CD14-positive monocyte (primary cell): ENCODE data around the gene CMYA5. TPM values are rescaled to one million over a fixed set of nuclear protein-coding genes. Genes with fewer than 3 reads are reported as not detected.

Source experiments
- DNase-seq, 3 donors: peaks; one replicate each; pipeline ENCODE4 v3.0.0-alpha.2; 2011 to 2022
- H2AFZ ChIP-seq: 2 replicates; pipeline ENCODE4 v1.6.0; 2012; ENCODE audit warnings: mild to moderate bottlenecking, low read depth, low read length, inconsistent platforms; ENCODE audit not compliant: insufficient read depth, poor library complexity, severe bottlenecking
- H3K27ac ChIP-seq, 2 donors: 1 replicate in 1 of 2; 2 replicates in 1 of 2; pipeline ENCODE4 v1.5.1; 2012 to 2013; ENCODE audit warnings: low read length in 2 of 2, control low read depth in 1 of 2, inconsistent platforms in 1 of 2, low read depth in 1 of 2, mild to moderate bottlenecking in 1 of 2
- H3K27me3 ChIP-seq, 2 donors: one replicate each; pipeline versions ENCODE4 v1.6.0 to v1.6.1; 2011 to 2013; ENCODE audit warnings: low read length in 2 of 2; ENCODE audit not compliant: control insufficient read depth in 2 of 2, insufficient read depth in 2 of 2
- H3K36me3 ChIP-seq, 2 donors: replicated peaks in 1 of 2; 1 replicate in 1 of 2; 2 replicates in 1 of 2; pipeline versions ENCODE4 v1.5.1 to v1.6.1; 2012 to 2013; ENCODE audit warnings: low read length in 2 of 2, control low read depth in 1 of 2, inconsistent platforms in 1 of 2, mild to moderate bottlenecking in 1 of 2; ENCODE audit not compliant: insufficient read depth in 2 of 2, control insufficient read depth in 1 of 2
- H3K4me1 ChIP-seq, 2 donors: 1 replicate in 1 of 2; 2 replicates in 1 of 2; pipeline versions ENCODE4 v1.5.1 to v1.6.1; 2012 to 2013; ENCODE audit warnings: low read length in 2 of 2, control low read depth in 1 of 2, inconsistent platforms in 1 of 2, mild to moderate bottlenecking in 1 of 2, moderate library complexity in 1 of 2; ENCODE audit not compliant: insufficient read depth in 2 of 2, control insufficient read depth in 1 of 2
- H3K4me2 ChIP-seq: replicated peaks from 2 replicates; pipeline ENCODE3; 2012; ENCODE audit warnings: low read length, moderate library complexity, mild to moderate bottlenecking; ENCODE audit not compliant: poor library complexity, severe bottlenecking; ENCODE audit errors: extremely low read depth
- H3K4me3 ChIP-seq, 3 experiments: fragments of 200-600 bp in 1 of 3; sonication (generic) in 1 of 3; replicated peaks in 1 of 3; 1 replicate in 2 of 3; 2 replicates in 1 of 3; pipeline ENCODE4 v1.5.1; 2011 to 2013; ENCODE audit warnings: low read length in 3 of 3, mild to moderate bottlenecking in 3 of 3, control low read depth in 2 of 3, low read depth in 2 of 3, inconsistent platforms in 1 of 3, moderate library complexity in 1 of 3
- H3K79me2 ChIP-seq: 2 replicates; pipeline ENCODE4 v1.6.0; 2012; ENCODE audit warnings: mild to moderate bottlenecking, control low read depth, inconsistent platforms, low read length, moderate library complexity; ENCODE audit not compliant: insufficient read depth
- H3K9ac ChIP-seq: 2 replicates; pipeline ENCODE4 v1.6.0; 2017; ENCODE audit warnings: low read length, mild to moderate bottlenecking; ENCODE audit not compliant: insufficient read depth, poor library complexity, severe bottlenecking
- H3K9me3 ChIP-seq, 2 donors: replicated peaks in 1 of 2; 1 replicate in 1 of 2; 2 replicates in 1 of 2; pipeline versions ENCODE4 v1.5.1 to v1.6.1; 2012 to 2013; ENCODE audit warnings: low read length in 2 of 2, control low read depth in 1 of 2; ENCODE audit not compliant: control insufficient read depth in 1 of 2, insufficient read depth in 1 of 2
- H4K20me1 ChIP-seq: 2 replicates; pipeline ENCODE4 v1.6.0; 2012; ENCODE audit warnings: mild to moderate bottlenecking, low read length, control low read depth, moderate library complexity; ENCODE audit not compliant: insufficient read depth
- H3K27ac Mint-ChIP-seq, 7 donors: one replicate each; pipeline ENCODE4 v1.8.0; 2020; ENCODE audit warnings: mild to moderate bottlenecking in 7 of 7, mixed read lengths in 7 of 7, moderate library complexity in 6 of 7, inconsistent platforms in 2 of 7
- H3K27me3 Mint-ChIP-seq, 3 donors: one replicate each; pipeline ENCODE4 v1.8.0; 2021 to 2022; ENCODE audit warnings: low read depth in 3 of 3, mild to moderate bottlenecking in 3 of 3, mixed read lengths in 3 of 3, moderate library complexity in 3 of 3, inconsistent platforms in 1 of 3
- H3K36me3 Mint-ChIP-seq, 2 donors: one replicate each; pipeline ENCODE4 v1.8.0; 2020; ENCODE audit warnings: mixed read lengths in 2 of 2, inconsistent platforms in 1 of 2, mild to moderate bottlenecking in 1 of 2
- H3K4me1 Mint-ChIP-seq: one replicate; pipeline ENCODE4 v1.8.0; 2020; ENCODE audit warnings: mild to moderate bottlenecking, mixed read lengths
- H3K4me3 Mint-ChIP-seq, 2 donors: one replicate each; pipeline ENCODE4 v1.8.0; 2020; ENCODE audit warnings: mild to moderate bottlenecking in 2 of 2, mixed read lengths in 2 of 2, moderate library complexity in 1 of 2
- H3K9me3 Mint-ChIP-seq, 7 donors: one replicate each; pipeline ENCODE4 v1.8.0; 2020 to 2022; ENCODE audit warnings: mixed read lengths in 7 of 7, mild to moderate bottlenecking in 6 of 7, moderate library complexity in 6 of 7, inconsistent platforms in 2 of 7
- WGBS: methylation state at CpG from one replicate; pipeline ENCODE4 v1.1.5; 2013; ENCODE audit warnings: missing lambda C conversion rate; ENCODE audit not compliant: insufficient coverage; 5-methylcytosine and 5-hydroxymethylcytosine counted together
- intact Hi-C, 2 donors: fragments of 100-400 bp; cut with micrococcal nuclease; formaldehyde crosslinking; loops; one replicate each; pipeline versions ENCODE4 v1.15.0 to v1.15.1; 2023
- polyA plus RNA-seq, 3 donors: library from polyadenylated mRNA; depleted of rRNA in 1 of 3; unstranded in 2 of 3; stranded (reverse) in 1 of 3; fragments of 300-500 nt in 2 of 3; fragments of >200 nt in 1 of 3; fragmentation: Illumina TruSeq in 2 of 3; gene quantifications; 1 replicate in 2 of 3; 2 replicates in 1 of 3; pipeline ENCODE4 v1.2.3, GENCODE V29; 2012 to 2021
- TF ChIP-seq, protein P1 (sequence below): fragments of 200-600 bp; IDR thresholded peaks from one replicate; pipeline ENCODE4 v1.8.0; 2022; ENCODE audit warnings: antibody characterized with exemption, mild to moderate bottlenecking

The CMYA5 gene
- polyA plus RNA-seq, 3 donors: 0.01 to 0.17 TPM; not detected in 1

DNA sequence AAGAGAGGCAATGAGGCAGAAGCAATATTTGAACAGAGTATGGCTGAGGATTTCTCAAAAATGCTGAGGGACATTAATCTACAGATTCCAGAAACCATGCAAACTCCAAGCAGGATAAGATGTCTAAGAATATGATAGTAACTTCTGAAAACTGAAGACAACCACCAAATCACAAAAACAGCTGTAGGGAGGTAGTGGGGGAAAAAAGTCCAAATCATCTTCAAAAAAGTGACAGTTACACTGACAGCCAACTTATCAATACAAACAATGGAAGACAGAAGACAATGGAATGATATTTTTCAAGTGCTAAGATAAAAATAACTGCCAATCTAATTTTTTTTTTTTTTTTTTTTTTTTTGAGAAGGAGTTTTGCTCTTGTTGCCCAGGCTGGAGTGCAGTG lies 30.5 kb downstream of the CMYA5 start:
- no peaks in the 10 kb centered on the region for H4K20me1 ChIP-seq
- no peaks in the 10 kb centered on the region for H3K27me3 ChIP-seq
- H3K79me2 ChIP-seq: no peaks in the 10 kb centered on the region
- intact Hi-C loops: no loop called here
- no peak overlapping the region for H3K4me3 ChIP-seq
- H3K36me3 ChIP-seq: no peaks in the 10 kb centered on the region
- no peak for DNase-seq
- no peaks in the 10 kb centered on the region for H3K4me1 ChIP-seq
- Mint-ChIP-seq H3K27me3 (peaks cover 0 to 2% (median 2%) of the 10 kb centered on the region in 3 donors), H3K9me3 (peaks cover 13 to 22% (median 20%) of the 10 kb centered on the region in 7 donors), H3K4me1 (no peaks in the 10 kb centered on the region), H3K4me3 (no peak overlapping the region), H3K36me3 (no peaks in the 10 kb centered on the region), H3K27ac (no peak overlapping the region)
- H3K9me3 ChIP-seq: peaks cover 10 to 26% of the 10 kb centered on the region in 2 donors
- TF ChIP-seq, protein P1, sequence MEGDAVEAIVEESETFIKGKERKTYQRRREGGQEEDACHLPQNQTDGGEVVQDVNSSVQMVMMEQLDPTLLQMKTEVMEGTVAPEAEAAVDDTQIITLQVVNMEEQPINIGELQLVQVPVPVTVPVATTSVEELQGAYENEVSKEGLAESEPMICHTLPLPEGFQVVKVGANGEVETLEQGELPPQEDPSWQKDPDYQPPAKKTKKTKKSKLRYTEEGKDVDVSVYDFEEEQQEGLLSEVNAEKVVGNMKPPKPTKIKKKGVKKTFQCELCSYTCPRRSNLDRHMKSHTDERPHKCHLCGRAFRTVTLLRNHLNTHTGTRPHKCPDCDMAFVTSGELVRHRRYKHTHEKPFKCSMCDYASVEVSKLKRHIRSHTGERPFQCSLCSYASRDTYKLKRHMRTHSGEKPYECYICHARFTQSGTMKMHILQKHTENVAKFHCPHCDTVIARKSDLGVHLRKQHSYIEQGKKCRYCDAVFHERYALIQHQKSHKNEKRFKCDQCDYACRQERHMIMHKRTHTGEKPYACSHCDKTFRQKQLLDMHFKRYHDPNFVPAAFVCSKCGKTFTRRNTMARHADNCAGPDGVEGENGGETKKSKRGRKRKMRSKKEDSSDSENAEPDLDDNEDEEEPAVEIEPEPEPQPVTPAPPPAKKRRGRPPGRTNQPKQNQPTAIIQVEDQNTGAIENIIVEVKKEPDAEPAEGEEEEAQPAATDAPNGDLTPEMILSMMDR: no peak
- H3K4me2 ChIP-seq: no peak overlapping the region
- H2AFZ ChIP-seq: no peak overlapping the region
- no peak overlapping the region for H3K27ac ChIP-seq
- no peak overlapping the region for H3K9ac ChIP-seq

DNA sequence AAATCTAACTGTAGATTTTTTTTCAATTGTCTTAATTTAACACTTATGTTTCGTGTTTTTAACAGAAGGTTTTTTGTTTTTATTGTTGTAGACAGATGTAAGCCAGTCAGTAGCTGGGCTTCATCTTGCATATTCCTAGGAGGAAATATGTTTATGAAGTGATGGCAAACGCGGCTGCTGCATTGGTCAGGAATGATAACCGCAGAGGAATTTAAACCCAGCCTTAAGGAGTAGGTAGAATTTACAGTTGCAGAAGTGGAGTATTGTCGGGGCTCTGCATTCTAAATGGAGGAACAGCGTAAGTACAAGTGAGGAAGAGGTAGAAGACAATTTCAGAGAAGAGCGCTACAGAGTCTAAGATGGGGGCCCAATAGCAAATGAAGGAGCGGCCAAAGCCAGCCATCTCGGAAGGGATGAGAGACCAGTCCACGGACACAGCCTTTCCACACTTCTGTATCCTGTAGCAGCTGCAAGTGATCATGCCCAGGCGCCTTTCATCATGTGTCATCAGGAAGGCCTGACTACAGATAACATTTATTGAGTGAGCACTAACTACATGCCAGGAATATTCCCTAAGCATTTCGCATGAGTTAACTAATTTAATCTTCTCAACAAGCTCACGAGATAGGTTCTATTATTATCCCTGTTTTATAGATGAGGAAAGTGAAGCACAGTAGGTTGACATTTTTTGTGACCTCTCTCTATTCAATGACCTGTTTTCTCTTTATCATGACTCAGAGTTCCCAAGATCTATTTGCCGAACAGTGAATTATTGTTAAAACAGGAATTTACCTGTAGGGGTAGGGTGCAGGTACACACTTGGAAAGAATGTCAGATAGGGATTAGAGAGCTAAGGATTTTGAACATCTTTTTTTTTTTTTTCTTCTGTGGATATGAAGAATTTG lies 38.1 kb downstream of the CMYA5 start:
- Histone ChIP-seq H3K79me2 (no peaks in the 10 kb centered on the region), H3K4me3 (no peak overlapping the region), H3K9me3 (no peaks in the 10 kb centered on the region), H3K4me1 (no peaks in the 10 kb centered on the region), H3K36me3 (no peaks in the 10 kb centered on the region), H3K27me3 (peaks cover 4 to 6% of the 10 kb centered on the region in 2 donors), H3K27ac (no peak overlapping the region), H3K4me2 (no peak overlapping the region), H4K20me1 (no peaks in the 10 kb centered on the region), H2AFZ (no peak overlapping the region), H3K9ac (no peak overlapping the region)
- intact Hi-C loops: no loop called here
- TF ChIP-seq, protein P1: no peak
- Mint-ChIP-seq H3K4me1 (peaks cover 2% of the 10 kb centered on the region), H3K27me3 (peaks cover 5 to 6% (median 5%) of the 10 kb centered on the region in 3 donors), H3K27ac (peak overlapping the region in 1 of 7 donors; percentile 42), H3K9me3 (peaks cover 0 to 3% (median 2%) of the 10 kb centered on the region in 7 donors), H3K4me3 (no peak overlapping the region), H3K36me3 (no peaks in the 10 kb centered on the region)
- no peak for DNase-seq
- WGBS: 94% methylated on average over 8 of the region's 14 CpGs
